ENCODE data around the gene PRAMEF17.
A peak's percentile ranks its signal among the peaks of the same experiment; 100 is the strongest.
"Not testable (repeated sequence)": the region's sequence is repeated elsewhere in the genome, so short reads cannot be mapped to it uniquely, and the experiment has no call there.

Gene PRAMEF17, protein sequence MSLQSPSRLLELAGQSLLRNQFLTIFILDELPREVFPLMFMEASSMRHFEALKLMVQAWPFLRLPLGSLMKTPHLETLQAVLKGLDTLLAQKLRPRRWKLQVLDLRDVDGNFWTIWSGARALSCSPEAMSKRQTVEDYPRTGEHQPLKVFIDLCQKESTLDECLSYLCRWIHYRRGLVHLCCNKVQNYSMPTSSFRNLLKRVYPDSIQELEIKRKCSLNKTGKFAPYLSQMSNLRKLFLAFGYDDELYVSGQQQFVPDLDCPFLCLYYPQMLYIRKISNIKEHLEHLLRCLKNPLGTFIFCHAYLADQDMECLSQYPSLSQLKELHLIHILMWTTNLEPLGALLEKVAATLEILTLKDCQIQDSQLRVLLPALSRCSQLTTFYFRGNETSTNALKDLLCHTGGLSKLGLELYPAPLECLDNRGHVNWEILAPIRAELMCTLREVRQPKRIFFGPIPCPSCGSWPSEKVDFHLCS

DNA sequence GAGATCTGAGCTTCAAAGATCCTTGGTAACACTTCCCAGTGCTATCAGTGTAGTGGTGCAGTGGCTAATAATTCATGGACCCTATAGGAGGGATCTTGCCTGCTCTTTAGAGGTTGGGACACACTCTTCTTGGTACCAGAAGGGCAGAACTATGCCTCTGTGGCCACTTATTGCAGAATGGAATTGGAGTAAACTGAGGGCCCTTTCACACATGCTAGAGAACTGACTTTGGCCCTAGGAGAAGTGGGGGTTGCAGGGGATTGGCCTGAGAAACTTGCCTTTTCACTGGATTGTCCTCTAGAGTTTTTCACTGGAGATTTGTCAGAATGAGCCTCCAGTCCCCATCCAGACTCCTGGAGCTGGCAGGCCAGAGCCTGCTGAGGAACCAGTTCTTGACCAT, at the start of gene PRAMEF17:
TSS of gene PRAMEF17 (plus strand) at position 301 of the 400 bp plus-strand sequence. CDS start at position 327, 26 bp downstream.
- not testable (repeated sequence) for DNase-seq

DNA sequence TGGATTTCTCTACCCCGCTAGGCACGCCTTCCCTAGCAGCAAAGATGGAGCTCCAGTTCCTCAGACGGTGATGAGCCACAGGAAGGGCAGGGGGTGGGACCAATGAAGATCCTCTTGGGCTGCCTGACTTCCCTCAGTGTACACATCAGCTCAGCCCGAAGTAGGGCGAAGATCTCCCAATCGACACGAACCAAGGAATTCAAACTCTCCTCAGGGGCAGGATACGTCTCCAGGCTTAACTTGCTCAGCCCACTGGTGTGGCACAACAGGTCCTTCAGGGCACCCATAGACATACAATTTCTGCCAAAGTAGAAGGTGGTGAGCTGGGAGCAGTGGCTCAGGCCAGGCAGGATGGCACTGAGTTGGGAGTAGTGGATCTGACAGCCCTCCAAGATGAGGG, 46.9 kb upstream of the PRAMEF17 start:
- not testable (repeated sequence) for DNase-seq

DNA sequence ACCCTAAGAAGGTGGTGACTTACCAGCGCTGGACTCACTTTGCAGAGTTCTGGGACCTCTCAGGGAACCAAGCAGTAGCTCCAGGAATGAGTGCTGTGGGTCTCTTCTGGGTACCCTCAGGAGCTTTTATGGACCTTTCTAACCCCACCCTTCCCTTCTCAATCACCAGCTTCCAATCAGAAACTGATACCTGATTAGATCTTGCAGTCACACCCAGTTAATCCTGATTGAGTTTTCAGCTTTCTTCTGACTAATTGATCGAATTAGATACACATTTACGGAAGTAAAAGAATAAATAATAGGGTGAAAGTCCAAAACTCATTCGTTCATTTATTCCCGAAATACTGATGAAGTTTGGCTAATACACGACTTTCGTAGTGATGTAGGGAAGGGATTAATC, 42.4 kb upstream of the PRAMEF17 start, which contains the start of gene PRAMEF14:
TSS of gene PRAMEF14 (minus strand) at position 101 of the 400 bp plus-strand sequence. CDS start 1,820 bp downstream, outside the sequence.
- not testable (repeated sequence) for DNase-seq

DNA sequence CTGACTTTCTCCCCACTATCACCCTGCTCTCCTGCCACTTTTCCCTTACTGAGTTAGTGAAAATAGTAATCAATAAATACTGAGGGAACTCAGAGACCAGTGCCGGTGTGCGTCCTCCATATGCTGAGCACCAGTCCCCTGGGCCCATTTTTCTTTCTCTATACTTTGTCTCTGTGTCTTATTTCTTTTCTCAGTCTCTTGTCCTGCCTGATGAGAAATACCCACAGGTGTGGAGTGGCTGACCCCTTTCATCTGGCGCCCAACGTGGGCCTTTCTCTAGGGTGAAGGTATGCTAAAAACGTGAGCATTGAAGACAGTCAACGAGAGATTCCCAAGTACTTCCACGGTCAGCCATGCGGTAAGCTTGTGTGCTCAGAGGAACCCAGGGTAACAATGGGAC, 36.0 kb upstream of the PRAMEF17 start:
- not testable (repeated sequence) for DNase-seq

DNA sequence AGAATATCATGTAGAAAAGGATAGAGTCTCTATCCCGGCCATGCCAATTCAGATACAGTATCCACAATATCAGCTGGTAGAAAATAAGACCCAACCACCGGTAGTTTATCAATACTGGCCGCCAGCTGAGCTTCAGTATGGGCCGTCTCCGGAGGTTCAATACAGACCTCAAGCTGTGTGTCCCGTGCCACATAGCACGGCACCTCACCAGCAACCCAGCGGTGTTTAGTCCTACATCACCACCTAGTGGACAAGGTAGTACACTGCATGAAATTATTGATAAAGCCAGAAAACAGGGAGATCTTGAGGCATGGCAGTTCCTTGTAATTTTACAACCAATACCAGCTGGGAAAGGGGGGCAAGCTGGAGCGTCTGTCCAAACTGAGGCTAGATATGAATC, 35.0 kb upstream of the PRAMEF17 start:
- DNase-seq, result not testable (repeated sequence)

DNA sequence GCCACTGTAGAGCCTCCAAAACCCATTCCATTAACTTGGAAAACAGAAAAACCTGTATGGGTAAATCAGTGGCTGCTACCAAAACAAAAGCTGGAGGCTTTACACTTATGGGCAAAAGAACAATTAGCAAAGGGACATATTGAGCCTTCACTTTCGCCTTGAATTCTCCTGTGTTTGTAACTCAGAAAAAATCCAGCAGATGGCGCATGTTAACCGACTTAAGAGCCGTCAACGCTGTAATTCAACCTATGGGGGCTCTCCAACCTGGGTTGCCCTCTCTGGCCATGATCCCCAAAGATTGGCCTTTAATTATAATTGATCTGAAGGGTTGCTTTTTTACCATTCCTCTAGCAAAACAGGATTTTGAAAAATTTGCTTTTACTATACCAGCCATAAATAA, 32.7 kb upstream of the PRAMEF17 start:
- not testable (repeated sequence) for DNase-seq

DNA sequence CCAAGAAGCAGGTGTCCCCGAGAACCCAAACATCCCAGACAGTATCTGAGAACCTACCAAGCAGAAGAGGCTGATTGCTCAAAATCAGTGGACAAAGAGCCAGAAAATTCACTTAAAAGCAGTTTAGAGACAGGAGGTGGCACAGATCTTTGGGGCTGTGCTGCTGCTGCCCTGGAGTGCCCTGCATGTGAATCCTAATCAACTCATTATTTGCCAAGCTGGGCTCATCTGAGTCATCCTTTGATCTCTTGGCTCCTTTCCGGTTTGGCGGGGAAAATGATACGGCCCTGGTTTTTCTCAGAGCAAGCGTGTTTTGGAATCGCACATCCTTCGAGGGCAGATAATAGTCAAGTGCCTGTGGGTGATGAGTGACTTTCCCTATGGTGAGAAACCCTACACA, 27.1 kb upstream of the PRAMEF17 start:
- DNase-seq, result not testable (repeated sequence)

DNA sequence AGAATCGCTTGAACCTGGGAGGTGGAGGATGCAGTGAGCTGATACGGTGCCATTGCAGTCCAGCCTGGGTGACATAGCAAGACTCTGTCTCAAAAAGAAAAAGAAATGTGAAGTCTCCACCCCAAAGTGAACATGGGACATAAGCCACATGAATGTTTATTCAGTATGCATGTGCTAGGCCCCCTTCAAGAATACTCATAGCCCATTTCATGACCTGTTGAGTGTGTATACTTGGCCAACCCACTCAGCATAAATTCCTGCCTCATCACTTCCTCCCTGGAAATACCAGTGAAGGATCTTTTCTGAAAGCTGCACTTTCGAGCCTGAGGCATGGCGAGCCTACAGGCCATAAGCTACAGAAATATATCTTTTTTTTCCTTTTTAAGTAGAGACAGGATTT, 24.5 kb upstream of the PRAMEF17 start:
- not testable (repeated sequence) for DNase-seq

DNA sequence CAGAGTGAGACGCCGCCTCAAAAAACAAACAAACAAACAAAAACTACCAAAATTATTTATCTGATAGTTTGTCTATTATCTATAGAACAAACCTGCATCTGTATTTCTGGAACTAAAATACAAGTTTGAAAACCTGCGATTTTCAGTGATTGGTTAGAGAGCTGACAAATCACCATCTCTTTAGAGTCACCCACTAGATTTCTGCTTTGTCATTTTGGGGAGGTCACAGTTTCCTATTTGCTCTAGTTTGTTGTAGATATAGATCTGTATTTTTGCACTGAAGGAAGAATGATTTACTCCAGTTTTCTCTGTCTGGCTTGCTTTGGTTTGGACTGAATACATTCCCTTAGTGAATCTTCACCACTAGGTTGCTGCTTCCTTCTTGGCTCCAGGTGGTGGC, 22.9 kb upstream of the PRAMEF17 start:
- not testable (repeated sequence) for DNase-seq

DNA sequence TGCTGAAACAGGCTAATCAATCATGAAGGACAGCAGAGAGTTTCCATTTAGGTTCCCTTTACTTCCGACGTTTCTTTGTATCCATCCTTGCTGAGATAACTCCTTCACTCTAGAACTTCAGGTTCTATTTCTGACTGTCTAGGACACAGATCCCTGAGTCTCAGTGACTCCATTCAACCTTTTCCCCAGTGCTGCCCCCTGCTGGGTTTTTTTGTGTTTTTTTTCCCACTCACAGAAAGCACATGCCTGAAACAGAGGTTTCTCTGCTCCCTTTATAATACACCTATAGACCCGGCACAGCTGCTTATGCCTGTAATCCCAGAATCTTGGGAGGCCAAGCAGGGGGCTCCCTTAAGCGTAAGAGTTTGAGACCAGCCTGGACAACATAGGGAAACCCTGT, 20.9 kb upstream of the PRAMEF17 start:
- peak; percentile 61 for DNase-seq

DNA sequence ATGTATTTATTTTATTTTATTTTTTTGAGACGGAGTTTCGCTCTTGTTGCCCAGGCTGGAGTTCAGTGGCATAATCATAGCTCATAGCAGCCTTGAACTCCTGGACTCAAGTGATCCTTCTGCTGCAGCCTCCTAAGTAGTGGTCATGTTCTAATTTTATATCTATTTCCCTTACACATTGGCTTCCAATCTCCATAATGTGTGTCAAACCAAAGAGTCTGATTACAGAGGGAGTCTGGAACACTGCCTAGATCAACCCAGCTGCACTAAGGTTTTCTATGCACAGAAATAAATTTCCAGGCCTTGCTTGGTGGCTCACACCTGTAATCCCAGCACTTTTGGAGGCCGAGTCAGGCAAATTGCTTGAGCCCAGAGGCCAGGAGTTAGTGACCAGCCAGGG, 10.4 kb upstream of the PRAMEF17 start:
- not testable (repeated sequence) for DNase-seq

DNA sequence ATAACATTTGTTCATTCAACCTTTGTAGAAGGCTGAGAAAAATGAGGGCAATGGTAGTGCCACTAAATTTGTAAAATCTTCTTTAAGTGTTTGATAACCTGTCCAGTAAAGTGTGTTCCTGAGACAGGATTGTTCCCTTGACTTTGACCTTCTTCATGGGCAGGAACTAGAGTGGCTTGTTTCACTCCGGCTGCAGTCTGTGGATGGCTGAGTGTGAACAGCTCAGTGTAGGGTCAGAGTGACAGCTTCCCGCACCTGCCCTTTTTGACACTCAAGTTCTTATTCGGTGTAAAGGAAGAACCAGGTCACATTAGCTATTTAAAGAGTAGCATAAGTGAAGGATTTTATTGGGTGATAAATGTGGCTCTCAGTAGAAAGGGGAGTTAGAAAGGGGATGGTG, 9.1 kb upstream of the PRAMEF17 start:
- DNase-seq, result not testable (repeated sequence)

DNA sequence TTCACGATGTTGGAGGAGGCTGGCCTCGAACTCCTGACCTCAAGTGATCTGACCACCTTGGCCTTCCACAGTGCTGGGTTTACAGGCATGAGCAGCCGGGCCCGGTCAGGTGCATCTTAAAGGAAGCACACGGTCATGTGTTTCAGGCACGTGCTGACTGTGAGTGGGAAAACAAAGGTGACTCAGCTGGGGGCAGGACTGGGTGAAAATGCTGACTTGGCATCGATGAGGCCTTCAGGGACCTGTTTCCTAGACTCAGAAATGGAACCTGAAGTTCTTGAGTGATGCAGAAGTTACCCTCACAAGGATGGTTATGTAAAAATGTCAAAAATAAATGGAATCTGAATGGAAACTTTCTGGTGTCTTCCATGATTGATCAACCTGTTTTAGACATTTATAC, 3.6 kb downstream of the PRAMEF17 start:
- not testable (repeated sequence) for DNase-seq

DNA sequence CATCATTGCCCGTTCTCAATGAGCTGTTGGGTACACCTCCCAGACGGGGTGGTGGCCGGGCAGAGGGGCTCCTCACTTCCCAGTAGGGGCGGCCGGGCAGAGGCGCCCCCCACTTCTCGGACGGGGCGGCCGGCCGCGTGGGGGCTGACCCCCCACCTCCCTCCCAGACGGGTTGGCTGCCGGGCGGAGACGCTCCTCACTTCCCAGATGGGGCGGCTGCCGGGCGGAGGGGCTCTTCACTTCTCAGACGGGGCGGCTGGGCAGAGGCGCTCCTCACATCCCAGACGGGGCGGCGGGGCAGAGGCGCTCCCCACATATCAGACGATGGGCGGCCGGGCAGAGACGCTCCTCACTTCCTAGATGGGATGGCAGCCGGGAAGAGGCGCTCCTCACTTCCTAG, 5.3 kb downstream of the PRAMEF17 start:
- DNase-seq, result not testable (repeated sequence)

DNA sequence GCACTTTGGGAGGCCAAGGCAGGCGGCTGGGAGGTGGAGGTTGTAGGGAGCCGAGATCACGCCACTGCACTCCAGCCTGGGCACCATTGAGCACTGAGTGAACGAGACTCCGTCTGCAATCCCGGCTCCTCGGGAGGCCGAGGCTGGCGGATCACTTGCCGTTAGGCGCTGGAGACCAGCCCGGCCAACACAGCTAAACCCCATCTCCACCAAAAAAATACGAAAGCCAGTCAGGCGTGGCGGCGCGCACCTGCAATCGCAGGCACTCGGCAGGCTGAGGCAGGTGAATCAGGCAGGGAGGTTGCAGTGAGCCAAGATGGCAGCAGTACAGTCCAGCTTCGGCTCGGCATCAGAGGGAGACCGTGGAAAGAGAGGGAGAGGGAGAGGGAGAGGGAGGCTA, 5.9 kb downstream of the PRAMEF17 start:
- not testable (repeated sequence) for DNase-seq

DNA sequence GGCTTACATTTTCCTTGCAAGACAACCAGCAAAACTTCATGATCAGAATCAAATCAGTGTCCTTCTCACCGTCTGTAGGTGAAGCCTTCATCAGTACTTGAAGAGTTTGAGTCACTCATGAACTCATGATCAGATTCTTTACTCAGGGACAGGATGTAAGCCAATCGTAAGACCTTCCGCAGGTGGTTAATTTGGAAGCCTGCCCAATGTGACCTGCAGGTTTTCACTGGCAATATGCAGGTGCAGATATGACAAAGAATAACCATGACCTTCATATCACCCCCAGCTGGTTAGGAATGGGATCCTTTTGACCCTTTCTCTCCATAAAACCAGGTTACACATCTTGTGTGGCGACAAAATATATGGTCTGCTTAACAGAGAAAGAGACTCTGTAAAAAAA, 18.4 kb downstream of the PRAMEF17 start:
- no peak for DNase-seq

DNA sequence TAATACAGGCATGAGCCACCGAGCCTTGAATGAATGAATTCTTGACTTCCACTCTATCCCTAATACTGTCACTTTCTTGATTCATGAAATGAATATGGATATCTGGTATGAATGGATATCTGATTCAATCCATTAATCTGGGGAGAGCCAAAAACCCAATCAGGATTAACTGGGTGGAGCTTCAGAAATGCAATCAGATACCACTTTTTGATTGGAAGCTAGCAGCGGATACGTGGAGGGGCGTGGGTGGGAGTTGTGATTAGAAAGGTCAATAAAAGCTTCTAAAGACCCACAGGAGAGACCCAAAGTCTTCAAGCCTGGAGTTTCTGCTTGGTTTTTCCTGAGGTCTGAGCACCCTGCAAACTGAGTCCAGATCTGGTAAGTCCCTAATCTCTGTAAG, 20.7 kb downstream of the PRAMEF17 start, which contains the start of gene PRAMEF20:
TSS of gene PRAMEF20 (plus strand) at position 301 of the 400 bp plus-strand sequence. CDS start 5,905 bp downstream, outside the sequence.
- not testable (repeated sequence) for DNase-seq

DNA sequence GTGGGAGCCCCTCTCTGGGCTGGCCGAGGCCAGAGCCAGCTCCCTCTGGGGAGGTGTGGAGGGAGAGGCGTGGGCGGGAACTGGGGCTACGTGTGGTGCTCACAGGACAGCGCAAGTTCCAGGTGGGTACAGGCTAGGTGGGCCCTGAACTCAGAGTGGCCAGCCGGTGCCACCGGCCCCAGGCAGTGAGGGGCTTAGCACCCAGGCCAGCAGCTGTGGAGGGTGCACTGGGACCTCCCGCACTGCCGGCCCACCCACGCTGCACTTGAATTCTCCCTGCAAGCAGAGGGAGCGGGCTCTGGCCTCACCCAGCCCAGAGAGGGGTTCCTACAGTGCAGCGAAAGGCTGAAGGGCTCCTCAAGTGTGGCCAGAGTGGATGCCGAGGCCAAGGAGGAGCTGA, 41.1 kb downstream of the PRAMEF17 start:
- no peak for DNase-seq

DNA sequence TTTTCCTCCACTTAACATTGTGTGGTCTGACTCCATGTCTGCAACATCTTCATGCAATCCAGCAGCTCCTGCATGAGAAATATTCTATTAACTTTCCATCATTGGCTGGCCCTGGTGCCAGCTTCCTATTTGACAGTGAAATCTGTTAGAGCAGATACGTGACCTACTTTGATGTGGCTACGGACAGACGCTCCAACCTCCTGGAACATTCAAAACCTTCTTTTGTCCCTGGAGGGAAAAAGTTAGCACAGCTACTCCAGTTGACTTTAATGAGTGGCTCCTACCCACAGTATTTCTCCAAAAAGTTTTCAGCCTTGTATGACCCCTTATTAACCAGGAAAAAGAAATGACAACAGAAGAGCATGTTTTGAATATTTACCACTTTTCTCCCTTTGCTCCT, 42.8 kb downstream of the PRAMEF17 start:
- DNase-seq, result no peak

DNA sequence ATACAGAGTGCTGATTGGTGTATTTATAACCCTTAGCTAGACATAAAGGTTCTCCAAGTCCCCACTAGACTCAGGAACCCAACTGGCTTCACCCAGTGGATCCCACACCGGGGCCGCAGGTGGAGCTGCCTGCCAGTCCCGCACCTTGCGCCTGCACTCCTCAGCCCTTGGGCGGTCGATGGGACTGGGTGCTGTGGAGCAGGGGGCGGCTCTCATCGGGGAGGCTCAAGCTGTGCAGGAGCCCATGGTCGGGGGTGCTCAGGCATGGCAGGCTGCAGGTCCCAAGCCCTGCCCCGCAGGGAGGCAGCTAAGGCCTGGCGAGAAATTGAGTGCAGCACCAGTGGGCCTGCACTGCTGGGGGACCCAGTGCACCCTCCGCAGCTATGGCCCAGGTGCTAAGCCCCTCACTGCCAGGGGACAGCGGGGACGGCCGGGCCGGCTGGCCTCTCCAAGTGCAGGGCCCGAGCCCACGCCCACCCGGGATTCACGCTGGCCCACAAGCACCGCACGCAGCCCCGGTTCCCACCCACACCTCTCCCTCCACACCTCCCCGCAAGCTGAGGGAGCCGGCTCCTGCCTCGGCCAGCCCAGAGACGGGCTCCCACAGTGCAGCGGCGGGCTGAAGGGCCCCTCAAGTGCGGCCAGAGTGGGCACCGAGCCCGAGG, 44.4 kb downstream of the PRAMEF17 start:
- DNase-seq, result not testable (repeated sequence)

DNA sequence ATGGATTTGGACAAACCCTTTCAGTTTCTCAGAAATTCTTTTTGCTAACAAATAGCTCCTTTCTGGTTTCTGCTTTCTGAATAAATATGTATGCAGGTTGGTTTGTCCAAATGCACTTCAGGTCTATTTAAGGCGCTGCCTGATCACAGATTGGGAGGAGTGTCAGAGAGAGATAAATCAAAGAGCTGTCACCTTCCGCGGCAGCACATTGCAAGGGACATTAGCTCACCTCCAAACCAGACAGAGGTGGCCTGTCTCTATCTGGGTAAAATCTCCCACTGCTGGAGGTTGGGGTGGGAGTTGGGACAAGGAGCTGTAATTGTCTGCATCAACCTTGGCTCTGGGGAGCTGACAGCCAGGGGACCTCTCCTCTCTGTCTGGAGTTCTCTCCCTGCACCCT, 46.0 kb downstream of the PRAMEF17 start:
- DNase-seq, result no peak

DNA sequence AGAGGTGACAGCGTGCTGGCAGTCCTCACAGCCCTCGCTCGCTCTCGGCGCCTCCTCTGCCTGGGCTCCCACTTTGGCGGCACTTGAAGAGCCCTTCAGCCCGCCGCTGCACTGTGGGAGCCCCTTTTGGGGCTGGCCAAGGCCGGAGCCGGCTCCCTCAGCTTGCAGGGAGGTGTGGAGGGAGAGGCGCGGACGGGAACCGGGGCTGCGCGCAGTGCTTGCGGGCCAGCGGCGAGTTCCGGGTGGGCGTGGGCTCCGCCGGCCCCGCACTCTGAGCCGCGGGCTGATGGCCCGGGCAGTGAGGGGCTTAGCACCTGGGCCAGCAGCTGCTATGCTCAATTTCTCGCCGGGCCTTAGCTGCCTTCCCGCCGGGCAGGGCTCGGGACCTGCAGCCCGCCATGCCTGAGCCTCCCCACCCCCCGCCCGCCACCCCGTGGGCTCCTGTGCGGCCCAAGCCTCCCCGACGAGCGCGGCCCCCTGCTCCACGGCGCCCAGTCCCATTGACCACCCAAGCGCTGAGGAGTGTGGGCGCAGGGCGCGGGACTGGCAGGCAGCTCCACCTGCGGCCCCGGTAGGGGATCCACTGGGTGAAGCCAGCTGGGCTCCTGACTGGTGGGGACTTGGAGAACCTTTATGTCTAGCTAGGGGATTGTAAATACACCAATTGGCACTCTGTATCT, 49.8 kb downstream of the PRAMEF17 start:
- DNase-seq, result not testable (repeated sequence)
